Measurements from ENCODE around the gene DCHS2. TPM values are rescaled to one million over a fixed set of nuclear protein-coding genes. Genes with fewer than 3 reads are reported as not detected.
A peak's percentile ranks its signal among the peaks of the same experiment; 100 is the strongest.

The DCHS2 gene
- total RNA-seq, 2 donors from 2014 or later: 0.13 to 0.24 TPM

- 79 to 94% methylated on average over 3 to 4 of the region's 4 CpGs for WGBS, 2 experiments (ENCODE audit: insufficient coverage in 1 of 2, insufficient read length in 1 of 2)
- H3K4me3 ChIP-seq (ENCODE audit: low read length): no peak overlapping the region
- Mint-ChIP-seq H3K36me3 (ENCODE audit: low read depth) (no peaks in the 10 kb centered on the region), H3K9me3 (no peaks in the 10 kb centered on the region), H3K27ac (no peak overlapping the region), H3K27me3 (ENCODE audit: insufficient read depth) (no peaks in the 10 kb centered on the region), H3K4me1 (no peaks in the 10 kb centered on the region), H3K4me3 (no peak overlapping the region)
- no peak for DNase-seq
- H3K27ac ChIP-seq (ENCODE audit: low read depth, low read length): no peak overlapping the region
- H3K27me3 ChIP-seq (ENCODE audit: control insufficient read depth, insufficient read depth, low read length, poor library complexity, severe bottlenecking): no peaks in the 10 kb centered on the region
- H3K9ac ChIP-seq (ENCODE audit: extremely low read depth, low read length, poor library complexity, severe bottlenecking): no peak overlapping the region
- TF ChIP-seq CTCF (conservative IDR thresholded peaks at IDR 0.05): no peak
- H3K4me1 ChIP-seq (ENCODE audit: control insufficient read depth, insufficient read depth, low read length): no peaks in the 10 kb centered on the region
- H3K9me3 ChIP-seq (ENCODE audit: control insufficient read depth, low read length): no peaks in the 10 kb centered on the region
- H3K36me3 ChIP-seq (ENCODE audit: control insufficient read depth, insufficient read depth, low read length): no peaks in the 10 kb centered on the region
Observed at GRCh38 chr4:154368060-154368459, 123.5 kb downstream of the DCHS2 start.

DNA sequence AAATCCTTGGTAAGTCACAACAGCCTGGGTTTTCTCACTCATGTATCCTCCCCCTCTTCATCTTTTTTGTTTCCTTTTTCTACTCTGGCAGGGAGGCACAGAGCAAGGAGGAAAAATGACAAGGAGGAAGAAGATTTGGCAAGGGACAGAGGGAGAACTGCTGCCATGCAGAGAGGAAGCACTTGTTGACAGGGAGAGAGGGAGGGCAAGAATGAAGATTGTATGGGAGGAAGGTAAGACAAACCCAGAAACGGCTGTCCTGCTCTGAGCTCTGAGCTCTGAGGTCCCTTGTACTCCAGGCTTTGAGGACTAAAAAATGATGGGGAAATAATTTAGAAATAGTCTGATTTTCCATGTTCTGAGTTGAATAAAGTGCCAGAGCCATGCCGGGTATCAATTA lies 123.9 kb downstream of the DCHS2 start:
- Mint-ChIP-seq H3K36me3 (ENCODE audit: low read depth) (no peaks in the 10 kb centered on the region), H3K4me1 (no peaks in the 10 kb centered on the region), H3K9me3 (no peaks in the 10 kb centered on the region), H3K27me3 (ENCODE audit: insufficient read depth) (no peaks in the 10 kb centered on the region), H3K4me3 (no peak overlapping the region), H3K27ac (no peak overlapping the region)
- TF ChIP-seq CTCF (conservative IDR thresholded peaks at IDR 0.05): no peak
- H3K4me1 ChIP-seq (ENCODE audit: control insufficient read depth, insufficient read depth, low read length): no peaks in the 10 kb centered on the region
- WGBS, 2 experiments (ENCODE audit: insufficient coverage in 1 of 2, insufficient read length in 1 of 2): 86 to 90% methylated on average over 2 of the region's 2 CpGs
- H3K36me3 ChIP-seq (ENCODE audit: control insufficient read depth, insufficient read depth, low read length): no peaks in the 10 kb centered on the region
- H3K27me3 ChIP-seq (ENCODE audit: control insufficient read depth, insufficient read depth, low read length, poor library complexity, severe bottlenecking): no peaks in the 10 kb centered on the region
- no peaks in the 10 kb centered on the region for H3K9me3 ChIP-seq (ENCODE audit: control insufficient read depth, low read length)
- DNase-seq: no peak
- H3K4me3 ChIP-seq (ENCODE audit: low read length): no peak overlapping the region
- no peak overlapping the region for H3K27ac ChIP-seq (ENCODE audit: low read depth, low read length)
- no peak overlapping the region for H3K9ac ChIP-seq (ENCODE audit: extremely low read depth, low read length, poor library complexity, severe bottlenecking)

DNA sequence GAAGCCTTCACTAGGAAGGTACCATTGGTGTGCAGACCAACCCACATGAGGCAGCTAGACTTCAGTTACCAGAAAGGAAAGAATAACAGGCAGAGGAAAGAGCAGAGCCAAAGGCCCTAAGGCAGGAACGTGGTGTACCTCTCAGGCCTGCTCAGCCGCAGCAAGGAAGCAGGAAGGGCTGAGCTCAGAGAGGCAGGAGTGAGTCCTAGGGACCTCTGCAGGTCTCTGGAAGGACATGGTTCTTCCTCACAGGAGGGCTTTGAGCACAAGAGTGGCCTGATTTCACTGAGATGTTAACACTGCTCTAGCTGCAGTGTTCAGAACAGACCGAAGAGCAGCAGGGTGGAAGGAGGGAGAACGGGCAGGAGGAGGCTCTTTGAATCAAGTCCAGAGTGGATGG lies 124.6 kb downstream of the DCHS2 start:
- H3K27me3 Mint-ChIP-seq (ENCODE audit: insufficient read depth): no peaks in the 10 kb centered on the region
- peak; percentile 58 for DNase-seq
- H3K9ac ChIP-seq (ENCODE audit: extremely low read depth, low read length, poor library complexity, severe bottlenecking): no peak overlapping the region
- H3K36me3 ChIP-seq (ENCODE audit: control insufficient read depth, insufficient read depth, low read length): no peaks in the 10 kb centered on the region
- H3K27ac Mint-ChIP-seq: peak overlapping the region; percentile 23
- H3K9me3 Mint-ChIP-seq: no peaks in the 10 kb centered on the region
- no peaks in the 10 kb centered on the region for H3K4me1 Mint-ChIP-seq
- no peak for TF ChIP-seq CTCF (conservative IDR thresholded peaks at IDR 0.05)
- no peaks in the 10 kb centered on the region for H3K4me1 ChIP-seq (ENCODE audit: control insufficient read depth, insufficient read depth, low read length)
- H3K9me3 ChIP-seq (ENCODE audit: control insufficient read depth, low read length): no peaks in the 10 kb centered on the region
- H3K27ac ChIP-seq (ENCODE audit: low read depth, low read length): no peak overlapping the region
- H3K4me3 Mint-ChIP-seq: no peak overlapping the region
- WGBS, 2 experiments (ENCODE audit: insufficient coverage in 1 of 2, insufficient read length in 1 of 2): 65 to 73% methylated on average over 3 to 4 of the region's 4 CpGs
- H3K27me3 ChIP-seq (ENCODE audit: control insufficient read depth, insufficient read depth, low read length, poor library complexity, severe bottlenecking): no peaks in the 10 kb centered on the region
- no peak overlapping the region for H3K4me3 ChIP-seq (ENCODE audit: low read length)
- no peaks in the 10 kb centered on the region for H3K36me3 Mint-ChIP-seq (ENCODE audit: low read depth)
